ENCODE results near the gene AKT1. TPM values are rescaled to one million over a fixed set of nuclear protein-coding genes. Genes with fewer than 3 reads are reported as not detected.

The AKT1 gene
- total and polyA plus RNA-seq, 2 of the 13 experiments (the other 11 are each of a cell fraction or from before 2014, with no cell fraction given): 96.2 to 116 TPM

DNA sequence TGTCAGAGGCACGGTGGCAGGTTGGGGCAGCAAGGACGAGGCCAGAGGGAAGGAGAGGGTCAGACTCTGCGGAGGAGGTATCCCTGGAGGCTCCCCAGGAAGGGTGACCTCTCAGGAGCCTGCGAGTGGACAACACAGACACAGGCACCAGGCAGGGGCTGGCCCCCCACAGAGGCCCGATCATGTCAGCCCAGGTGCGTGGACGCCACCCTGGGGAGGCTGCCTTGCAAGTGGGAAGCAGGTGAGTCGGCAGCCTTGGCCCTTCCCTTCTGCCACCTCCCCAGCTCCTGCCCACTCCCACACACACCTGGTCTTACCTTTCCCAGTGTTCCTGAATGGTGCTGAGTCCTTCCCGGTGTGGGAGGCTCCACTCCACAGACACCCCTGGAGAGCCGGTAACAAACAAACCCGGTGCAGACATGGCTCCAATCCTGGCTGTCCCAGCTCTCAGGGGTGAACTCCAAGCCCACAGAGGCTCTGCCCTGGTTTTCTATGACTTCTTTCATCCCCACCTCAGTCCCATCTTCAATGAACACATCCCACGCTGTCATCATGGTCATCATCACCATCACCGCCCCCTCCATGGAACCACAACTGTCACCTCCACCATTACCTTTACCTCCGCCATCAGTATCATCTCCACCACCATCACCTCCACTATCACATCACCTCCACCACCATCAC, 10.5 kb upstream of the AKT1 start:
- in situ Hi-C loops (cut with HindIII; ENCODE audit: extremely low pct_ligation_motif_present, low pct_unique_long_range_greater_than_20kb): no loop called here
- Histone ChIP-seq H3K4me1 (ENCODE audit: insufficient read depth, low read length) (peaks cover 32% of the 10 kb centered on the region), H3K9ac (ENCODE audit: insufficient read depth, low read depth, low read length) (no peak overlapping the region), H3K4me3 (replicated peaks in 1 of 3; ENCODE audit: insufficient read depth in 1 of 3, low read depth in 2 of 3, low read length in 3 of 3) (no peak overlapping the region), H3K4me2 (ENCODE audit: low read depth, low read length) (no peak overlapping the region), H4K20me1 (ENCODE audit: insufficient read depth, low read length) (peaks cover 7% of the 10 kb centered on the region; the same call in 1 of the 2 replicates), H3K79me2 (ENCODE audit: insufficient read depth, low read length) (no peaks in the 10 kb centered on the region), H3K36me3 (replicated peaks in 1 of 2; ENCODE audit: control insufficient read depth in 1 of 2, insufficient read depth in 2 of 2, low read length in 2 of 2) (no peaks in the 10 kb centered on the region), H3K27ac (ENCODE audit: extremely low read length, insufficient read depth, low read length) (no peak overlapping the region), H3K27me3 (ENCODE audit: control insufficient read depth in 1 of 2, insufficient read depth in 2 of 2, low read length in 2 of 2) (no peaks in the 10 kb centered on the region), H2AFZ (ENCODE audit: low read length) (no peak overlapping the region), H3K9me3 (ENCODE audit: low read length) (no peaks in the 10 kb centered on the region)
- TF ChIP-seq CBX5 (CRISPR knock-in tag; IDR thresholded peaks at IDR 0.05; ENCODE audit: borderline replicate concordance) (no peak), POLR2A (IDR thresholded peaks at IDR 0.05; ENCODE audit: insufficient read depth in 1 of 2, low read depth in 2 of 2, low read length in 2 of 2) (0 out of 4 replicates have a peak, but pooled peaks of 1 of the 2 experiments have one; percentile 11), ZNF605 (CRISPR knock-in tag; IDR thresholded peaks at IDR 0.05) (no peak), ZNF350 (CRISPR knock-in tag; IDR thresholded peaks at IDR 0.05; ENCODE audit: borderline replicate concordance, low read depth) (no peak), HOXA3 (CRISPR knock-in tag; IDR thresholded peaks at IDR 0.05) (no peak), CREB1 (IDR thresholded peaks at IDR 0.05) (0 out of 2 replicates have a peak, but pooled peaks have one; percentile 9), CREB1 (CRISPR knock-in tag; IDR thresholded peaks at IDR 0.05) (no peak), HNRNPL (IDR thresholded peaks at IDR 0.05; ENCODE audit: low read depth, low read length) (0 out of 2 replicates have a peak, but pooled peaks have one; percentile 42), KLF11 (CRISPR knock-in tag; IDR thresholded peaks at IDR 0.05) (no peak), ZKSCAN5 (CRISPR knock-in tag; IDR thresholded peaks at IDR 0.05) (peak; percentile 98)
- BruUV-seq (replicated peaks): no TSS peak
- ChIA-PET POLR2A (no interaction called here), CTCF (ENCODE audit: low intra/inter-chr PET ratio, low total read pairs) (no interaction called here)
- ATAC-seq: peak; percentile 7
- intact Hi-C loops (cut with micrococcal nuclease; ENCODE audit: unreplicated experiment): no loop called here
- DNase-seq (ENCODE audit: low spot score): no peak
- 44% methylated on average over 13 of the region's 14 CpGs for WGBS (ENCODE audit: low lambda C conversion rate)
- FAIRE-seq: no peak

DNA sequence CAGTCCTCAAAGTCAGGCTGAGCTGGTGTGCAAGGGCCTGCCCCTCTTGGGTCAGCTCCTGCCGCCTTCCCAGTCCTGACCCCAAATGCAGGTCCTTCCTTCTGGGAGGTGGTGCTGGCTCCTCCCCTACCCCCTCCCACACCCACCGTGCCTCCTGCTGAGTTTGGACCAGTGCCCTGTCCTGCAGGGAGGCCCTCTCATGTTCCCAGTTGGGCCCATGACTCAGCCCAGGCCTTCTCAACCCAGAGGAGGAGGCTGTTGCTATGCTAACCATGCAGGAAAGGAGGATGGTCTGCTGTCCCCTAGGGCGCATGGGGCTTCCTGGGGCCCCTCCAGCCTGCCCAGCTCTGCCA, 9.8 kb upstream of the AKT1 start:
- Histone ChIP-seq H4K20me1 (ENCODE audit: insufficient read depth, low read length) (peaks cover 7% of the 10 kb centered on the region; the same call in 1 of the 2 replicates), H3K9me3 (ENCODE audit: low read length) (no peaks in the 10 kb centered on the region), H2AFZ (ENCODE audit: low read length) (no peak overlapping the region), H3K4me1 (ENCODE audit: insufficient read depth, low read length) (peaks cover 32% of the 10 kb centered on the region), H3K4me2 (ENCODE audit: low read depth, low read length) (no peak overlapping the region; the same call in 1 of the 2 replicates), H3K4me3 (replicated peaks in 1 of 3; ENCODE audit: insufficient read depth in 1 of 3, low read depth in 2 of 3, low read length in 3 of 3) (no peak overlapping the region), H3K79me2 (ENCODE audit: insufficient read depth, low read length) (no peaks in the 10 kb centered on the region), H3K27me3 (ENCODE audit: control insufficient read depth in 1 of 2, insufficient read depth in 2 of 2, low read length in 2 of 2) (no peaks in the 10 kb centered on the region), H3K9ac (ENCODE audit: insufficient read depth, low read depth, low read length) (no peak overlapping the region), H3K27ac (ENCODE audit: extremely low read length, insufficient read depth, low read length) (no peak overlapping the region), H3K36me3 (replicated peaks in 1 of 2; ENCODE audit: control insufficient read depth in 1 of 2, insufficient read depth in 2 of 2, low read length in 2 of 2) (no peaks in the 10 kb centered on the region)
- FAIRE-seq: no peak
- WGBS (ENCODE audit: low lambda C conversion rate): no CpG with 5 or more reads among the region's 3 CpGs
- no TSS peak for BruUV-seq (replicated peaks)
- in situ Hi-C loops (cut with HindIII; ENCODE audit: extremely low pct_ligation_motif_present, low pct_unique_long_range_greater_than_20kb): no loop called here
- intact Hi-C loops (cut with micrococcal nuclease; ENCODE audit: unreplicated experiment): no loop called here
- ChIA-PET POLR2A (no interaction called here), CTCF (ENCODE audit: low intra/inter-chr PET ratio, low total read pairs) (no interaction called here)
- DNase-seq (ENCODE audit: low spot score): no peak
- ATAC-seq: peak; percentile 16
- TF ChIP-seq NFIB (CRISPR knock-in tag; IDR thresholded peaks at IDR 0.05; ENCODE audit: borderline replicate concordance) (no peak), AKAP8 (CRISPR knock-in tag; IDR thresholded peaks at IDR 0.05) (peak; percentile 40; the same call in 1 of the 2 replicates), ZNF326 (CRISPR knock-in tag; IDR thresholded peaks at IDR 0.05; ENCODE audit: borderline replicate concordance) (no peak), CHCHD3 (CRISPR knock-in tag; IDR thresholded peaks at IDR 0.05) (no peak), HDAC2 (CRISPR knock-in tag; IDR thresholded peaks at IDR 0.05) (no peak), ZNF138 (CRISPR knock-in tag; IDR thresholded peaks at IDR 0.05; ENCODE audit: low read depth) (no peak), POLR2A (IDR thresholded peaks at IDR 0.05; ENCODE audit: insufficient read depth in 1 of 2, low read depth in 2 of 2, low read length in 2 of 2) (no peak)
- TF ChIP-seq, protein P1, sequence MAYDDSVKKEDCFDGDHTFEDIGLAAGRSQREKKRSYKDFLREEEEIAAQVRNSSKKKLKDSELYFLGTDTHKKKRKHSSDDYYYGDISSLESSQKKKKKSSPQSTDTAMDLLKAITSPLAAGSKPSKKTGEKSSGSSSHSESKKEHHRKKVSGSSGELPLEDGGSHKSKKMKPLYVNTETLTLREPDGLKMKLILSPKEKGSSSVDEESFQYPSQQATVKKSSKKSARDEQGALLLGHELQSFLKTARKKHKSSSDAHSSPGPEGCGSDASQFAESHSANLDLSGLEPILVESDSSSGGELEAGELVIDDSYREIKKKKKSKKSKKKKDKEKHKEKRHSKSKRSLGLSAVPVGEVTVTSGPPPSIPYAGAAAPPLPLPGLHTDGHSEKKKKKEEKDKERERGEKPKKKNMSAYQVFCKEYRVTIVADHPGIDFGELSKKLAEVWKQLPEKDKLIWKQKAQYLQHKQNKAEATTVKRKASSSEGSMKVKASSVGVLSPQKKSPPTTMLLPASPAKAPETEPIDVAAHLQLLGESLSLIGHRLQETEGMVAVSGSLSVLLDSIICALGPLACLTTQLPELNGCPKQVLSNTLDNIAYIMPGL (CRISPR knock-in tag; IDR thresholded peaks at IDR 0.05; ENCODE audit: borderline replicate concordance in 1 of 2, low read depth in 1 of 2): no peak
- TF ChIP-seq, protein P2, sequence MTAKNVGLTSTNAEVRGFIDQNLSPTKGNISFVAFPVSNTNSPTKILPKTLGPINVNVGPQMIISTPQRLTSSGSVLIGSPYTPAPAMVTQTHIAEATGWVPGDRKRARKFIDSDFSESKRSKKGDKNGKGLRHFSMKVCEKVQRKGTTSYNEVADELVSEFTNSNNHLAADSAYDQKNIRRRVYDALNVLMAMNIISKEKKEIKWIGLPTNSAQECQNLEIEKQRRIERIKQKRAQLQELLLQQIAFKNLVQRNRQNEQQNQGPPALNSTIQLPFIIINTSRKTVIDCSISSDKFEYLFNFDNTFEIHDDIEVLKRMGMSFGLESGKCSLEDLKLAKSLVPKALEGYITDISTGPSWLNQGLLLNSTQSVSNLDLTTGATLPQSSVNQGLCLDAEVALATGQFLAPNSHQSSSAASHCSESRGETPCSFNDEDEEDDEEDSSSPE (CRISPR knock-in tag; IDR thresholded peaks at IDR 0.05): no peak
